Right cardiac atrium (tissue), 5 donors: ENCODE results near the gene ENTPD8. TPM values are rescaled to one million over a fixed set of nuclear protein-coding genes. Genes with fewer than 3 reads are reported as not detected.

ENCODE experiments used
- ATAC-seq, 2 donors: fragments of 200-7000 bp; cut with Tn5 transposase; one replicate each; pipeline versions ENCODE4 v1.8.0 to v1.9.1; 2020; ENCODE audit warnings: moderate library complexity in 2 of 2, mild to moderate bottlenecking in 1 of 2
- DNase-seq, 3 donors: peaks; one replicate each; pipeline ENCODE4 v3.0.0-alpha.2; 2020
- H3K27ac ChIP-seq: one replicate; pipeline ENCODE4 v1.5.1; 2013; ENCODE audit warnings: mild to moderate bottlenecking, low read length, control low read depth, moderate library complexity
- H3K27me3 ChIP-seq: one replicate; pipeline ENCODE4 v1.6.1; 2013; ENCODE audit not compliant: control insufficient read depth, insufficient read depth
- H3K4me1 ChIP-seq: one replicate; pipeline ENCODE4 v1.6.1; 2013; ENCODE audit warnings: low read length; ENCODE audit not compliant: control insufficient read depth, insufficient read depth
- H3K4me3 ChIP-seq: one replicate; pipeline ENCODE4 v1.5.1; 2013; ENCODE audit warnings: low read length, control low read depth
- H3K9me3 ChIP-seq: one replicate; pipeline ENCODE4 v1.6.1; 2013; ENCODE audit warnings: low read length; ENCODE audit not compliant: control insufficient read depth
- WGBS: extraction: QIAGEN DNeasy Blood & Tissue Kit; methylation state at CpG from one replicate; pipeline ENCODE4 v1.1.7; 2013; 5-methylcytosine and 5-hydroxymethylcytosine counted together
- intact Hi-C, 4 donors: fragments of 100-400 bp; cut with DNase I; formaldehyde crosslinking; loops; one replicate each; pipeline versions ENCODE4 v1.11.0 to v1.14.0; 2022 to 2023
- polyA plus RNA-seq: library from polyadenylated mRNA; stranded (reverse); fragments of 200-250 nt; gene quantifications from one replicate; pipeline ENCODE4 v1.2.3, GENCODE V29; 2013
- total RNA-seq, 4 donors: library from RNA; stranded (reverse); fragmentation: NEBNext Ultra II Directional; extraction: Animal tissue kit (Norgen Biotek cat#: 25700); gene quantifications; one replicate each; pipeline ENCODE4 v1.2.1, GENCODE V29; 2021
- donor health status: healthy with polysubstance abuse.
- donor health status: DM: no; HTN: yes; CAD: no.
- donor health status: DM: no; HTN: no; CAD: no.
- donor health status: DM: no; HTN: yes; CAD: no; lungs with severe emphysema.
- donor health status: DM: yes; HTN: yes; CAD: no.

ENTPD8 gene
- total and polyA plus RNA-seq, 5 donors = not detected

DNA sequence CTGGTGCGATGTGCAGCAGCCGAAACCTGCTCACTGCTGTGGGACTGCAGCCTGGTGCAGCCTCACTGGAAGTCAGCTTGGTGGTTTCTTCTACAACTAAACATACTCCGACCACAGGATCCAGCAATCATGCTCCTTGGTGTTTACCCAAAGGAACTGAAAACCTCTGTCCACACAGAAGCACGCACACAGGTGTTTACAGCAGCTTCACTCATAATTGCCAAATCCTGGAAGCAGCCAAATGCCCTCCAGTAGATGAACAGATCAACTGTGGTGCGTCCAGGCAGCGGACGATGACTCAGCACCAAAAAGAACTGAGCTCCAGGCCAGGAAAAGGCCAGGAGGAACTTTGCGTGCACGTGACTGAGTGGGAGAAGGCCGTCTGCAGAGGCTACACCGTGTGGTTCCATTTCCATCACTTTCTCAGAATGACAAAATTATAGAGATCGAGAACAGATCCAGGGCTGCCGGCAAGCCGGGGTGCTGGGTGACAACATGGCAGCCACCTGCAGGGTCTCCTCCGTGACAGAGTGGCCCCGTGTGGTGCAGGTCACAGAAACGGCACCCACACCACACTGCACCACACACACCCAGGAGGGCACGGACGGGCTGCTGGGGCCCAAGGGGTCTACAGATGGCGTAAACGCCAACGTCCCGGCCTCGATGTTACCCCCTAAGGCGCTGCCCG, 41.1 kb upstream of the ENTPD8 start:
- Histone ChIP-seq H3K27me3 (no peaks in the 10 kb centered on the region), H3K4me3 (no peak overlapping the region), H3K4me1 (no peaks in the 10 kb centered on the region), H3K27ac (no peak overlapping the region), H3K9me3 (no peaks in the 10 kb centered on the region)
- ATAC-seq (peak; percentile 45 to 49), DNase-seq (peak in 2 of 3 donors; percentile 58 to 71)
- intact Hi-C loops = no loop called here
- WGBS = 72% methylated on average over 26 of the region's 26 CpGs

DNA sequence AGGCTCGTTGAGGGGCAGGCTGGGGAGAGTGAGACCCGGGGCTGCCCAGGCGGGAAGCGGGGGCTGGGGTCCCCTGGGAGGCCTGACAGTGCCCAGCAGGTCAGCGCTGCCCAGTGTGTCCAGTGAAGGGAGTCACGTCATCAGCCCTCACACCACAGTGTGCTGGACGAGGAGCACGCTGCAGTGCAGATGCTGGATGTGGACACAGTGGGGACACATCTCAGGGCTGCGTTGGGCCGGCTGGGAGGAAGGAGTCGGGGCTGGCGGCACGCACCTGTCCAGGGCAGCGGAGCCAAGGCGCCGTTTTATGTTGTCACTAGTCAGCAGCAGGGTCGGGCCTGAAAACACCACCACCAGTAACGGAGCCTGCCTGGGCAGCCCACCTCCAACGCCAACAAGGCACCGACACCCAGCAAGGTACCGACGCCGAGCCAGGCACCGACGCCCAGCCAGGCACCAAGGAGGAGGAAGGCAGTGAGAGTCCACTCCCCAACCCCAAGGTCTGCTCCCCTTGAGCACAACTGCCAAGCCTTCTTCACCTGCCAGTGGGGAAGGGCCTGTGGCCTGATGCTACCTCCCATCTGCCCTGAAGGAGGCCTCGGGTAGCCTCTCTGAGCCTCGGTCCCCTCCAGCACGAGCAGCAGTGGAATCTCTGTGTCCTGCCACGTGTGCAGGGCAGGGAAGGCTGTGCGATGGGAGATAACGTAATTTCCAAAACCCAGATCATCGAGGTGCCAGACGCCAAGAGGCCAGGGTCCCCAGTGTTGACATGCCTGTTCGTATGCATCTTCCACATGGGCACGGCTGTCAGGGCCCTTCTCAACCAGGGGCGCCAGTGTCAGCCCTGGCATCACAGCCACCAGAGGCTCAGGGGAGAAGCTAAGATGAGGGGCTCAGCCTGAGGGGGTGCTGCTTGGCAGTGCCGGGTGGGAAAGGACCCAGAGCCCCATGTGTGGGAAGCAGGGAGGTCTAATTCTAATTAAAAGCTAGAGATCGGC, 39.8 kb upstream of the ENTPD8 start:
- Histone ChIP-seq H3K27ac (no peak overlapping the region), H3K9me3 (no peaks in the 10 kb centered on the region), H3K4me3 (no peak overlapping the region), H3K4me1 (no peaks in the 10 kb centered on the region), H3K27me3 (no peaks in the 10 kb centered on the region)
- ATAC-seq = no peak
- 93% methylated on average over 38 of the region's 38 CpGs for WGBS
- DNase-seq = peak in 1 of 3 donors; percentile 32
- intact Hi-C loops = no loop called here

DNA sequence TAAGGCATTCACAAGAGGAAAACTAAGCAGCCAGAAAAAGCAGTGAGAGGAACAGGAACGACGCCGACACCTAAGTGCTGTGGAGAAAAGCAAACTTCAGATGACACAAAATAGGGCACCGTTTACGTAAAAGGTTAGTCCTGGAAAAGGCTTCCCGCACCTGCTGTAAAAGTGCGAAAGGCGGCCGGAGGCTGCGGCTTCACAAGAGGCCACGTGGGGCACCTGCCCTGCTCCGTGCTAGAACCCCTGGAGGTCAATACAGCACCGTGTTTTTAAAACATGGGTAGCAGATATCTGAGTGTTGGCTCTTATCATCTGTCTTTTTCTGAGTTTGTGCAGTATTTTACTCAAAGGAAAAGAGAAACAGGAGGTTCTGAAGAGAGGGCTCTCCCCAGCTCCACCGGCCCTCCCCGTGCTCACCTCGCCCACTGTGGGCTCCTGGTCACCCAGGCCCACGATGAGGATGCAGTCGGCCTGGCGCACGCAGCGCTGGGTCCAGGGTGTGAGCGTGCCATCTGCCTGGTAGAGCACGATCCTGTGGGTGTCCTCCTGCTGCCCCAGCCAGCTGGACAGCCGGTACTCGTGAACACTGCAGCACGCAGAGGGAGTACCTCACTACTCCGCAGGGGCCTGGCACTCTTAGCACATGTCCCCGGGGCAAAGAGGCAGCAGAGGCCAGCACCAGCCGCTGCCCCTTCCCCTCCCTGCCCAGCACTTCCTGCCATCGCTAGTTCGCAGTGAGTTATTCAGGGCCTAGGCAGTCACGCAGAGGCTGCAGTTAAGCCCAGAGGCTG, 38.9 kb upstream of the ENTPD8 start:
- Histone ChIP-seq H3K4me1 (no peaks in the 10 kb centered on the region), H3K27me3 (no peaks in the 10 kb centered on the region), H3K9me3 (no peaks in the 10 kb centered on the region), H3K4me3 (no peak overlapping the region), H3K27ac (no peak overlapping the region)
- intact Hi-C loops = no loop called here
- ATAC-seq (no peak), DNase-seq (peak in 1 of 3 donors; percentile 39)
- WGBS = 84% methylated on average over 32 of the region's 32 CpGs

DNA sequence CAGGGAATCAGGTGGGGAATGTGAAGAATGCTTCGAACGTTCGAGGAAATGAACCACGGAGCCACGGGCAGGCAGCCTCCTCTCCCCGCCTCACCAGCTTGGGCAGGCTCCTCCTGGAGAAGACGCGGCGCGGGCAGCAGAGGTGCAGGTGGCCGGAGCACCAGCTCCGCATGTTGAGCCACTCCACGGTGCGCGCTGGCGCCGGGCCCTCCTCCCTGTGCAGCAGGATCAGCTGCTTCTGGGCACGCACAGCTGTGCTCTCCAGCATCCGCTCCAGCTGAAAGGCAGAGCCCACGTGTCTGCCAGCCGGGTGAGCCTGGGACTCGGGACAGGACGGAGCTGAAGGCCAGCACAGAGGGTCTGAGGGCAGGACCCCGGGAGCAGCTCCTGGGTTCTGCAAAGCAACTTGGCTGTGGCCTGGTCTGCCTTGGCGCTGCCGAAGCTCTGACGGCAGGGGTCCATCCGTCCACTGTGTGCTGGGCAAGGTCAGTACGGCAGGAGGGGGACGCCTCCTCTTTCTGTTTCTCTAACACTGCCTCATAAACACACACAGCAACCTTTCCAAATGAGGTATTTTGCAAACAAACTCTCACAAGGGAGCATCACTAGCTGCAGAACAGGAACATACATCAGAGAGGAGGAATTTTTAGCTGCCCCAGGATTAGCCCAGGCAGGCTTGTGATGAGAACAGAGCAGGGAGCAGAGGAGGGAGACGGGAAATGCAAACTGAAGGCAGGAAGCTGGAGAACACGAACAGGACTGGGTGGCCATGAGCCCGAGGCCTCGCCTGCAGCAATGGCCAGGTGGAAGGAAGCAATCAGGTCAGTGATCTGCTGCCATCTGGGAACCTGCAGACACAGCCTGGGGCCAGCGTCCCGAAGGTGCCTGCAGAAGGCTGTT, 38.1 kb upstream of the ENTPD8 start:
- H3K27ac ChIP-seq = no peak overlapping the region
- H3K9me3 ChIP-seq = no peaks in the 10 kb centered on the region
- ATAC-seq (no peak), DNase-seq (peak in 1 of 3 donors; percentile 30)
- H3K4me1 ChIP-seq = no peaks in the 10 kb centered on the region
- 69% methylated on average over 36 of the region's 36 CpGs for WGBS
- no peak overlapping the region for H3K4me3 ChIP-seq
- no peaks in the 10 kb centered on the region for H3K27me3 ChIP-seq
- intact Hi-C loops = no loop called here

DNA sequence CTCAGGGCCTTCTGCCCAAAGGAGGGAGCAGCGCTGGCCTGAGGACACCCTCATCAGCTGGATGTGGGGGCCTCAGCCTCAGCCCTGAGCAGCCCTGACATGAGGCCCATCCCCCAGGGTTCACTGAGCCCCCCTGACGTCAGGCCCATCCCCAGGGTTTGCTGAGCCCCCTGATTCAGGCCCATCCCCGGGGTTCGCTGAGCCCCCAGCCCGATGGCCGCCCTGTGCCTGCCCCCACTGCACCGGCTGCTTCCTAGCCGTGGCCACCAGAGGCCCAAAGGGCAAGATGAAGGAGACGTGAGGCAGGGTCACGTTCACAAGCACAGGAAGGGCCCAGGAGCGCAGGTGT, 37.4 kb upstream of the ENTPD8 start:
- H3K9me3 ChIP-seq = no peaks in the 10 kb centered on the region
- H3K4me1 ChIP-seq = no peaks in the 10 kb centered on the region
- H3K4me3 ChIP-seq = no peak overlapping the region
- peak in 2 of 3 donors; percentile 36 to 44 for DNase-seq
- ATAC-seq = no peak
- no peak overlapping the region for H3K27ac ChIP-seq
- 80% methylated on average over 11 of the region's 11 CpGs for WGBS
- no peaks in the 10 kb centered on the region for H3K27me3 ChIP-seq
- intact Hi-C loops = no loop called here

DNA sequence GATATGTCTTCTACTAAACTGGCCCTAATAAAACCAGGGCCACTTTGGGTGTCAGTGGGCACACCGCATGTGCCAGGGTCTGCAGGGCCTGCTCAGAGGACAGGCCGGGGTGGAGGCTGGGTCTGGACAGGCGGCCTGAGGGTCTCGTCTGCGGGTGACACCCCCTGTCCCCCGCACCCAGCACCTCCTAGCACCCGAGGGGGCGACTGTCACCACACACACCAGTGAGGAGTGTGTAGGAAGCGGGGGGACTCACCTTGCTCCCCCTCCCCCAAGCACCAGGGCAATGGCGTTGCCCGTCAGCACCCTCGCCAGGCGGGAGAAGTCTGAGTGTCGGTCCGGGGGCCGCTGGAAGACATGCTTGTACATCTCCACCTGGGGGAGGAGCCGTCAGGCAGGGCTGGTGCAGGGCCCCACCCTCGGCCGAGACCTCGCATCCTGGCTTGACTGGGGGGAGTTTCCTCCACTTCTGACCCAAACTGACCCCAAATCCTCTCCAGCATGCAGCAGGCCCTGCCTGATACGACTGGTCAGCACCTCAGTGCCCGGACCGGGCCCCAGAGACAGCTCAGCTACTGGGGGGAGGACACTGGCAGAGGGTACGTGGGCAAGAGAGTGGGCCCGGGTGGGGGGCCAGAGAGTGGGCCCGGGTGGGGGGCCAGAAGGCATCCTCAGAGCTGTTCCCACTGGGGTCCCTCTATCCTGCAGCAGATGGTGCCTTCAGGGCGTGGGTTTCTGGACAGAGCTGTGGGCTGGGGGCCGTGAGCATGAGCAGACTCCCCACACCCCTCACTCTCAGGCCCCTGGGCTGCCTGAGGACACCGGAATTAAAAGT, 36.8 kb upstream of the ENTPD8 start:
- DNase-seq (peak in 2 of 3 donors; percentile 45 to 47), ATAC-seq (peak; percentile 14 to 17)
- Histone ChIP-seq H3K4me1 (no peaks in the 10 kb centered on the region), H3K4me3 (no peak overlapping the region), H3K27me3 (no peaks in the 10 kb centered on the region), H3K27ac (no peak overlapping the region), H3K9me3 (no peaks in the 10 kb centered on the region)
- 79% methylated on average over 29 of the region's 29 CpGs for WGBS
- intact Hi-C loops = no loop called here

DNA sequence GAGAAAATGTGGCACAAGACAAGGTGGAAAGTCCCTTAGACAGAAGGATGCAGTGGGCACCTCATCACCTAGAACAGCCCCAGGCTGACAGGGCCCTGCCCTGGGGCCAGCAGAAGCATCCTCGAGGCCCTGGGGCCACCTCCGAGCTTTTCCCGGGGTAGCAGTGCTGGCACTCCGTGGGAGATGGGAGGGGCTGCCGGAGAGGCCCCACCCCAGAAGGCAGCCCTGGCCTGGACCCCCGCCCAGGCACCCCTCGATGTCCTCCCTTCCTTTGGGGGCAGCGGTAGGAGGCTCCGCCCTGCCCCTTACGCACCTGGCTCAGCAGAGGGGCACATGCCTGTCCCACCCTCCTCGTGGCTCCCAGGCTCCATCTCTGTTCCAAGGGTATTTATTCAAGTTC, 35.7 kb upstream of the ENTPD8 start:
- ATAC-seq (no peak), DNase-seq (peak in 1 of 3 donors; percentile 13)
- intact Hi-C loops = no loop called here
- Histone ChIP-seq H3K4me1 (no peaks in the 10 kb centered on the region), H3K9me3 (no peaks in the 10 kb centered on the region), H3K27ac (no peak overlapping the region), H3K4me3 (no peak overlapping the region), H3K27me3 (no peaks in the 10 kb centered on the region)
- 90% methylated on average over 11 of the region's 11 CpGs for WGBS

DNA sequence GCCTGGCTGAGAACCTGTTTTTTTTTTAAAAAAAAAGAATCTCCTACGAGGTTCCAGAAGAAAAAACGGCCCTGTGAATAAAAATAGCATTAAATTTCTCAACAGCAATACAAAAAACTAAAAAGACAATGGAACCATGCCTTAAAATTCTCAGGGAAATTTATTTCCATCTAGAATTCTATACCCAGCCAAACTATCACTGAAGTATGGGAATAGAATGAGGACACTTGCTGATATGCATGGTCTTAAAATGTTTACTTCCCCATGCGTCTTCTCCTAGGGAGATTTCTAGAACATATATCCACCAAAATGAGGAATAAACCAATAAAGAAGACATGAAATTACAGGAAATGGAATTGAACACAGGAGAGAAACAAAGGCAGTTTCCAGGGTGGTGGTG, 34.5 kb upstream of the ENTPD8 start:
- Histone ChIP-seq H3K27me3 (no peaks in the 10 kb centered on the region), H3K9me3 (no peaks in the 10 kb centered on the region), H3K27ac (no peak overlapping the region), H3K4me1 (no peaks in the 10 kb centered on the region), H3K4me3 (no peak overlapping the region)
- 83% methylated on average over 3 of the region's 3 CpGs for WGBS
- intact Hi-C loops = no loop called here
- ATAC-seq (no peak), DNase-seq (no peak)

DNA sequence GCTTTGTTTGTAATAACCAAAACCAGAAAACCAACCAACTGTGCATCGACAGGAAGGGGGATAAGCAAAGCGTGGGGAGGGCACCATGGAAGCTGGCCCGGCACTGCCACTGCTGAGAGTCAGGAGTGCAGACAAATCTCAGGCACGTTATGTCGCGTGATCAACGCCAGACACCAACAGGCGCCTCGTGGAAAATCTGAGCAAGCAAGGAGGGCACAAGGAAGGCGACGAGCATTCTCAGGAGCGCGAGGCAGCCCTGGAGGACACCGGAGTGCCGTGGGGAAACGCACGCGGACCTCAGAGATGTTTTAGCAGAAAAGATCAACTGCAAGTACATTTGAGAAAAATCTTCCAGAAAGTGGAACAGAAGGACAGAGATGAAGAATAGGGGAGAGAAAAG, 33.1 kb upstream of the ENTPD8 start:
- ATAC-seq (no peak), DNase-seq (peak in 2 of 3 donors; percentile 18 to 29)
- Histone ChIP-seq H3K9me3 (no peaks in the 10 kb centered on the region), H3K27me3 (no peaks in the 10 kb centered on the region), H3K4me3 (no peak overlapping the region), H3K27ac (no peak overlapping the region), H3K4me1 (no peaks in the 10 kb centered on the region)
- intact Hi-C loops = no loop called here
- 92% methylated on average over 18 of the region's 18 CpGs for WGBS
